Measurements from ENCODE around the gene KIRREL3.

DNA sequence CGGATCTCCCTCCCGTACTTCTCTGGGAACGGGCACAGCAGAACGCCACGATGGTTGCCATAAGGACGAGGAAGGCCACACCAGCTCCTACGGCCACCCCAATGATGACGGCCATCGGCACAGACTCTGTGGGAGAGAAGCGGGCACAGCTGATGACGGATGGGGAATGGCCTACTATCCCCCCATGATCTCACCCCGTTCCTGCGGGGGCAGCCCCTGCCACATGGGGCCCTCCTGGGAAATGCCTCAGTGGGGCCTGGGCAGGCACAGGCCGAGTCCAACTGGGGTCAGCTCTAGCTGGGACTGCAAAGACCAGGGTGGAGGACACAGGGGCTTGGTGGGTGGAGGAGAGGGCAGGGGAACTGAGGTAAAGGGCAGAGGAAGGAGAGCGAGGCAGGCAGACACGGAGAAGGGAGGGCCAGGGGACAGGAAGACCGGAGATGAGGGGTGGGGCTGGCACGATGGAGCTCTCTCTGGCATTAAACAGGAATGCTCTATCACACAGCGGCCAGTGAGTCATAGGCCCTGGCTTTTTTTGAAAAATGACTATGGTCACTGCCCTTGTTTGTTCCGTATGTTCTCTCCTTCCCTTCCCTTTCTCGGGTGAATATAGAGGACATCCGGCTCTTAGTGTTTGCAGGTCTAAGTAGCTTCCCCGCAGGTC is 569.0 kb downstream of the KIRREL3 start:
- TF ChIP-seq, protein P1, sequence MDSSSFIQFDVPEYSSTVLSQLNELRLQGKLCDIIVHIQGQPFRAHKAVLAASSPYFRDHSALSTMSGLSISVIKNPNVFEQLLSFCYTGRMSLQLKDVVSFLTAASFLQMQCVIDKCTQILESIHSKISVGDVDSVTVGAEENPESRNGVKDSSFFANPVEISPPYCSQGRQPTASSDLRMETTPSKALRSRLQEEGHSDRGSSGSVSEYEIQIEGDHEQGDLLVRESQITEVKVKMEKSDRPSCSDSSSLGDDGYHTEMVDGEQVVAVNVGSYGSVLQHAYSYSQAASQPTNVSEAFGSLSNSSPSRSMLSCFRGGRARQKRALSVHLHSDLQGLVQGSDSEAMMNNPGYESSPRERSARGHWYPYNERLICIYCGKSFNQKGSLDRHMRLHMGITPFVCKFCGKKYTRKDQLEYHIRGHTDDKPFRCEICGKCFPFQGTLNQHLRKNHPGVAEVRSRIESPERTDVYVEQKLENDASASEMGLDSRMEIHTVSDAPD (CRISPR knock-in tag; IDR thresholded peaks at IDR 0.05), result no peak
- TF ChIP-seq, protein P2, sequence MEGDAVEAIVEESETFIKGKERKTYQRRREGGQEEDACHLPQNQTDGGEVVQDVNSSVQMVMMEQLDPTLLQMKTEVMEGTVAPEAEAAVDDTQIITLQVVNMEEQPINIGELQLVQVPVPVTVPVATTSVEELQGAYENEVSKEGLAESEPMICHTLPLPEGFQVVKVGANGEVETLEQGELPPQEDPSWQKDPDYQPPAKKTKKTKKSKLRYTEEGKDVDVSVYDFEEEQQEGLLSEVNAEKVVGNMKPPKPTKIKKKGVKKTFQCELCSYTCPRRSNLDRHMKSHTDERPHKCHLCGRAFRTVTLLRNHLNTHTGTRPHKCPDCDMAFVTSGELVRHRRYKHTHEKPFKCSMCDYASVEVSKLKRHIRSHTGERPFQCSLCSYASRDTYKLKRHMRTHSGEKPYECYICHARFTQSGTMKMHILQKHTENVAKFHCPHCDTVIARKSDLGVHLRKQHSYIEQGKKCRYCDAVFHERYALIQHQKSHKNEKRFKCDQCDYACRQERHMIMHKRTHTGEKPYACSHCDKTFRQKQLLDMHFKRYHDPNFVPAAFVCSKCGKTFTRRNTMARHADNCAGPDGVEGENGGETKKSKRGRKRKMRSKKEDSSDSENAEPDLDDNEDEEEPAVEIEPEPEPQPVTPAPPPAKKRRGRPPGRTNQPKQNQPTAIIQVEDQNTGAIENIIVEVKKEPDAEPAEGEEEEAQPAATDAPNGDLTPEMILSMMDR (IDR thresholded peaks at IDR 0.05 in 2 of 3, conservative IDR thresholded peaks at IDR 0.05 in 1 of 3; ENCODE audit: insufficient read depth in 2 of 3, low read depth in 1 of 3, low read length in 3 of 3), result no peak
- no peak for TF ChIP-seq POLR2A (conservative IDR thresholded peaks at IDR 0.05)
- no peak for TF ChIP-seq SLC30A9 (CRISPR knock-in tag; IDR thresholded peaks at IDR 0.05)
- TF ChIP-seq TAF1 (IDR thresholded peaks at IDR 0.05; ENCODE audit: control insufficient read depth, extremely low read depth, insufficient read depth, low read length, severe bottlenecking), result no peak
- TF ChIP-seq, protein P3, sequence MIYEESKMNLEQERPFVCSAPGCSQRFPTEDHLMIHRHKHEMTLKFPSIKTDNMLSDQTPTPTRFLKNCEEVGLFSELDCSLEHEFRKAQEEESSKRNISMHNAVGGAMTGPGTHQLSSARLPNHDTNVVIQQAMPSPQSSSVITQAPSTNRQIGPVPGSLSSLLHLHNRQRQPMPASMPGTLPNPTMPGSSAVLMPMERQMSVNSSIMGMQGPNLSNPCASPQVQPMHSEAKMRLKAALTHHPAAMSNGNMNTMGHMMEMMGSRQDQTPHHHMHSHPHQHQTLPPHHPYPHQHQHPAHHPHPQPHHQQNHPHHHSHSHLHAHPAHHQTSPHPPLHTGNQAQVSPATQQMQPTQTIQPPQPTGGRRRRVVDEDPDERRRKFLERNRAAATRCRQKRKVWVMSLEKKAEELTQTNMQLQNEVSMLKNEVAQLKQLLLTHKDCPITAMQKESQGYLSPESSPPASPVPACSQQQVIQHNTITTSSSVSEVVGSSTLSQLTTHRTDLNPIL (CRISPR knock-in tag; IDR thresholded peaks at IDR 0.05), result no peak

Data from K562 (cell line).